ENCODE results near the gene TMEM258.

Gene TMEM258

GRCh38 chr11:61814247-61814957 lies 22.0 kb upstream of the TMEM258 start:
- Histone ChIP-seq H3K27ac (replicated peaks; ENCODE audit: low read length) (peak overlapping the region; percentile 96), H3K18ac (ENCODE audit: low read length) (peak overlapping the region; percentile 99), H3K36me3 (replicated peaks in 1 of 2; ENCODE audit: control insufficient read depth in 2 of 2, insufficient read depth in 2 of 2, low read length in 2 of 2) (peaks cover 42 to 53% of the 10 kb centered on the region in 2 donors), H3K9me3 (replicated peaks in 1 of 2; ENCODE audit: control insufficient read depth in 2 of 2, insufficient read depth in 1 of 2, low read depth in 1 of 2, low read length in 2 of 2) (peaks cover 0 to 3% of the 10 kb centered on the region in 2 donors), H2AFZ (ENCODE audit: low read length) (peak overlapping the region; percentile 12), H3K4me2 (ENCODE audit: insufficient read depth, low read length, poor library complexity, severe bottlenecking) (peak overlapping the region; percentile 85), H3K4ac (ENCODE audit: low read length) (peak overlapping the region; percentile 57), H2AK5ac (ENCODE audit: low read depth, low read length) (peak overlapping the region; percentile 63), H4K8ac (ENCODE audit: low read depth, low read length) (no peak overlapping the region), H3K4me1 (ENCODE audit: control insufficient read depth in 2 of 2, insufficient read depth in 1 of 2, low read depth in 1 of 2, low read length in 2 of 2) (peaks cover 14 to 19% of the 10 kb centered on the region in 2 donors), H3K79me1 (ENCODE audit: low read depth, low read length) (peaks cover 27% of the 10 kb centered on the region), H2BK12ac (ENCODE audit: low read length) (no peak overlapping the region), H3K4me3 (ENCODE audit: low read length in 2 of 2) (peak overlapping the region; percentile 66 to 91), H2BK120ac (ENCODE audit: low read depth, low read length) (peak overlapping the region; percentile 88), H3K9ac (ENCODE audit: low read depth, low read length, poor library complexity) (peak overlapping the region; percentile 89), H3K23ac (ENCODE audit: low read depth, low read length, poor library complexity) (peak overlapping the region; percentile 99), H3K27me3 (ENCODE audit: control insufficient read depth in 3 of 3, insufficient read depth in 3 of 3, low read depth in 1 of 3, low read length in 3 of 3) (no peaks in the 10 kb centered on the region), H2BK5ac (ENCODE audit: low read length) (peak overlapping the region; percentile 95), H2BK15ac (ENCODE audit: low read length) (peak overlapping the region; percentile 88), H3K14ac (ENCODE audit: low read length) (no peak overlapping the region), H4K91ac (ENCODE audit: low read depth, low read length, poor library complexity) (peak overlapping the region; percentile 96)
- WGBS, 2 donors (ENCODE audit: extremely low coverage in 2 of 2, insufficient read length in 2 of 2, insufficient replicate concordance in 1 of 2), result no CpG with 5 or more reads among the region's 16 CpGs
- DNase-seq (ENCODE audit: low spot score), result no peak

- Histone ChIP-seq H3K27me3 (ENCODE audit: control insufficient read depth in 3 of 3, insufficient read depth in 3 of 3, low read depth in 1 of 3, low read length in 3 of 3) (no peaks in the 10 kb centered on the region), H4K91ac (ENCODE audit: low read depth, low read length, poor library complexity) (no peak overlapping the region), H3K4ac (ENCODE audit: low read length) (no peak overlapping the region), H2BK5ac (ENCODE audit: low read length) (no peak overlapping the region), H3K36me3 (replicated peaks in 1 of 2; ENCODE audit: control insufficient read depth in 2 of 2, insufficient read depth in 2 of 2, low read length in 2 of 2) (peaks cover 54 to 68% of the 10 kb centered on the region in 2 donors), H3K9ac (ENCODE audit: low read depth, low read length, poor library complexity) (no peak overlapping the region), H3K27ac (replicated peaks; ENCODE audit: low read length) (no peak overlapping the region), H3K14ac (ENCODE audit: low read length) (no peak overlapping the region), H3K79me1 (ENCODE audit: low read depth, low read length) (peaks cover 27% of the 10 kb centered on the region), H3K4me2 (ENCODE audit: insufficient read depth, low read length, poor library complexity, severe bottlenecking) (no peak overlapping the region), H2BK15ac (ENCODE audit: low read length) (no peak overlapping the region), H4K8ac (ENCODE audit: low read depth, low read length) (no peak overlapping the region), H3K4me3 (ENCODE audit: low read length in 2 of 2) (no peak overlapping the region), H3K18ac (ENCODE audit: low read length) (no peak overlapping the region), H2AK5ac (ENCODE audit: low read depth, low read length) (no peak overlapping the region), H2BK12ac (ENCODE audit: low read length) (no peak overlapping the region), H3K23ac (ENCODE audit: low read depth, low read length, poor library complexity) (no peak overlapping the region), H2BK120ac (ENCODE audit: low read depth, low read length) (no peak overlapping the region), H3K9me3 (replicated peaks in 1 of 2; ENCODE audit: control insufficient read depth in 2 of 2, insufficient read depth in 1 of 2, low read depth in 1 of 2, low read length in 2 of 2) (peaks cover 0 to 3% of the 10 kb centered on the region in 2 donors), H2AFZ (ENCODE audit: low read length) (no peak overlapping the region), H3K4me1 (ENCODE audit: control insufficient read depth in 2 of 2, insufficient read depth in 1 of 2, low read depth in 1 of 2, low read length in 2 of 2) (peaks cover 13 to 14% of the 10 kb centered on the region in 2 donors)
- DNase-seq (ENCODE audit: low spot score), result no peak
- no CpG with 5 or more reads among the region's 4 CpGs for WGBS, 2 donors (ENCODE audit: extremely low coverage in 2 of 2, insufficient read length in 2 of 2, insufficient replicate concordance in 1 of 2)
Measured at GRCh38 chr11:61812736-61813411, 20.5 kb upstream of the TMEM258 start.

- DNase-seq (ENCODE audit: low spot score), result no peak
- Histone ChIP-seq H2AFZ (ENCODE audit: low read length) (no peak overlapping the region), H4K91ac (ENCODE audit: low read depth, low read length, poor library complexity) (no peak overlapping the region), H3K23ac (ENCODE audit: low read depth, low read length, poor library complexity) (no peak overlapping the region), H4K8ac (ENCODE audit: low read depth, low read length) (no peak overlapping the region), H2BK12ac (ENCODE audit: low read length) (no peak overlapping the region), H3K18ac (ENCODE audit: low read length) (no peak overlapping the region), H2BK15ac (ENCODE audit: low read length) (no peak overlapping the region), H3K27ac (replicated peaks; ENCODE audit: low read length) (no peak overlapping the region), H2AK5ac (ENCODE audit: low read depth, low read length) (no peak overlapping the region), H3K4ac (ENCODE audit: low read length) (no peak overlapping the region), H3K27me3 (ENCODE audit: control insufficient read depth in 3 of 3, insufficient read depth in 3 of 3, low read depth in 1 of 3, low read length in 3 of 3) (no peaks in the 10 kb centered on the region), H3K4me3 (ENCODE audit: low read length in 2 of 2) (no peak overlapping the region), H3K36me3 (replicated peaks in 1 of 2; ENCODE audit: control insufficient read depth in 2 of 2, insufficient read depth in 2 of 2, low read length in 2 of 2) (peaks cover 59 to 78% of the 10 kb centered on the region in 2 donors), H3K9me3 (replicated peaks in 1 of 2; ENCODE audit: control insufficient read depth in 2 of 2, insufficient read depth in 1 of 2, low read depth in 1 of 2, low read length in 2 of 2) (peaks cover 0 to 3% of the 10 kb centered on the region in 2 donors), H3K4me1 (ENCODE audit: control insufficient read depth in 2 of 2, insufficient read depth in 1 of 2, low read depth in 1 of 2, low read length in 2 of 2) (peaks cover 9 to 10% of the 10 kb centered on the region in 2 donors), H2BK120ac (ENCODE audit: low read depth, low read length) (no peak overlapping the region), H3K14ac (ENCODE audit: low read length) (no peak overlapping the region), H3K79me1 (ENCODE audit: low read depth, low read length) (peaks cover 27% of the 10 kb centered on the region), H3K4me2 (ENCODE audit: insufficient read depth, low read length, poor library complexity, severe bottlenecking) (no peak overlapping the region), H2BK5ac (ENCODE audit: low read length) (no peak overlapping the region), H3K9ac (ENCODE audit: low read depth, low read length, poor library complexity) (no peak overlapping the region)
- no CpG with 5 or more reads among the region's 5 CpGs for WGBS, 2 donors (ENCODE audit: extremely low coverage in 2 of 2, insufficient read length in 2 of 2, insufficient replicate concordance in 1 of 2)
Measured at GRCh38 chr11:61811831-61812230, 19.4 kb upstream of the TMEM258 start.

- Histone ChIP-seq H3K27me3 (ENCODE audit: control insufficient read depth in 3 of 3, insufficient read depth in 3 of 3, low read depth in 1 of 3, low read length in 3 of 3) (no peaks in the 10 kb centered on the region), H3K79me1 (ENCODE audit: low read depth, low read length) (peaks cover 21% of the 10 kb centered on the region), H4K91ac (ENCODE audit: low read depth, low read length, poor library complexity) (no peak overlapping the region), H2AFZ (ENCODE audit: low read length) (no peak overlapping the region), H3K4me1 (ENCODE audit: control insufficient read depth in 2 of 2, insufficient read depth in 1 of 2, low read depth in 1 of 2, low read length in 2 of 2) (peaks cover 9 to 10% of the 10 kb centered on the region in 2 donors), H4K8ac (ENCODE audit: low read depth, low read length) (peak overlapping the region; percentile 29), H3K4me3 (ENCODE audit: low read length in 2 of 2) (peak overlapping the region in 1 of 2 donors; percentile 37), H3K36me3 (replicated peaks in 1 of 2; ENCODE audit: control insufficient read depth in 2 of 2, insufficient read depth in 2 of 2, low read length in 2 of 2) (peaks cover 67 to 88% of the 10 kb centered on the region in 2 donors), H3K9me3 (replicated peaks in 1 of 2; ENCODE audit: control insufficient read depth in 2 of 2, insufficient read depth in 1 of 2, low read depth in 1 of 2, low read length in 2 of 2) (peaks cover 0 to 3% of the 10 kb centered on the region in 2 donors), H3K23ac (ENCODE audit: low read depth, low read length, poor library complexity) (no peak overlapping the region), H3K14ac (ENCODE audit: low read length) (no peak overlapping the region), H2BK12ac (ENCODE audit: low read length) (no peak overlapping the region), H3K27ac (replicated peaks; ENCODE audit: low read length) (no peak overlapping the region), H3K4me2 (ENCODE audit: insufficient read depth, low read length, poor library complexity, severe bottlenecking) (no peak overlapping the region), H3K9ac (ENCODE audit: low read depth, low read length, poor library complexity) (no peak overlapping the region), H3K4ac (ENCODE audit: low read length) (no peak overlapping the region), H2BK5ac (ENCODE audit: low read length) (no peak overlapping the region), H3K18ac (ENCODE audit: low read length) (no peak overlapping the region), H2BK15ac (ENCODE audit: low read length) (no peak overlapping the region), H2AK5ac (ENCODE audit: low read depth, low read length) (no peak overlapping the region), H2BK120ac (ENCODE audit: low read depth, low read length) (no peak overlapping the region)
- no CpG with 5 or more reads among the region's 8 CpGs for WGBS, 2 donors (ENCODE audit: extremely low coverage in 2 of 2, insufficient read length in 2 of 2, insufficient replicate concordance in 1 of 2)
- no peak for DNase-seq (ENCODE audit: low spot score)
Measured at GRCh38 chr11:61810671-61811175, 18.3 kb upstream of the TMEM258 start.

All from neuronal stem cell (in vitro differentiated cells).